GM18508 (cell line): ENCODE data around the gene SDC4.

Experiments used
- ATAC-seq: cut with Tn5 transposase; IDR thresholded peaks from one replicate; pipeline ENCODE4 v1.9.1; 2021; ENCODE audit warnings: moderate number of reproducible peaks; ENCODE audit not compliant: insufficient read depth, unreplicated experiment

SDC4 gene

GRCh38 chr20:45344168-45344860, 3.9 kb downstream of the SDC4 start:
- ATAC-seq, result no peak

GRCh38 chr20:45343532-45344167, 4.6 kb downstream of the SDC4 start:
- ATAC-seq, result no peak

- no peak for ATAC-seq
Measured at GRCh38 chr20:45342855-45343531, 5.2 kb downstream of the SDC4 start.

GRCh38 chr20:45341939-45342854, 6.0 kb downstream of the SDC4 start:
- ATAC-seq, result no peak

GRCh38 chr20:45341579-45341938, 6.7 kb downstream of the SDC4 start:
- no peak for ATAC-seq

GRCh38 chr20:45340951-45341350, 7.3 kb downstream of the SDC4 start:
- no peak for ATAC-seq

GRCh38 chr20:45340236-45340847, 7.9 kb downstream of the SDC4 start:
- ATAC-seq, result no peak

- no peak for ATAC-seq
Measured at GRCh38 chr20:45339799-45340198, 8.4 kb downstream of the SDC4 start.

- ATAC-seq, result no peak
Measured at GRCh38 chr20:45339084-45339483, 9.1 kb downstream of the SDC4 start.

GRCh38 chr20:45338121-45339030, 9.8 kb downstream of the SDC4 start:
- no peak for ATAC-seq

- no peak for ATAC-seq
Measured at GRCh38 chr20:45337367-45338120, 10.7 kb downstream of the SDC4 start.

GRCh38 chr20:45336530-45337366, 11.5 kb downstream of the SDC4 start:
- ATAC-seq, result no peak

- no peak for ATAC-seq
Measured at GRCh38 chr20:45330476-45330875, 17.7 kb downstream of the SDC4 start.

- no peak for ATAC-seq
Measured at GRCh38 chr20:45329497-45330319, 18.5 kb downstream of the SDC4 start.

GRCh38 chr20:45328451-45328850, 19.8 kb downstream of the SDC4 start:
- no peak for ATAC-seq

GRCh38 chr20:45325371-45325770, 22.9 kb downstream of the SDC4 start:
- no peak for ATAC-seq

GRCh38 chr20:45323731-45324130, 24.5 kb downstream of the SDC4 start:
- ATAC-seq, result no peak
